K562 (cell line): ENCODE results near the gene GUCA2B.

Experiments
- CEBPB ChIP-seq: fragments of 450-650 bp; IDR thresholded peaks from 2 replicates; pipeline ENCODE4 v1.6.1; 2016; ENCODE audit warnings: missing genetic modification characterization, missing compliant biosample characterization
- CTCF ChIP-seq, 3 experiments: IDR thresholded peaks in 2 of 3; conservative IDR thresholded peaks in 1 of 3; 2 replicates each; pipeline ENCODE4 v1.5.1; 2011 to 2012; ENCODE audit warnings: low read length in 3 of 3, mild to moderate bottlenecking in 3 of 3, control low read depth in 2 of 3, improper control_type of control experiment in 1 of 3, inconsistent platforms in 1 of 3, low read depth in 1 of 3, mixed read lengths in 1 of 3, moderate library complexity in 1 of 3; ENCODE audit not compliant: insufficient read depth in 2 of 3
- HDAC8 ChIP-seq: fragments of 450-650 bp; IDR thresholded peaks from 2 replicates; pipeline ENCODE4 v1.6.1; 2016; ENCODE audit warnings: mild to moderate bottlenecking, missing genetic modification characterization, moderate library complexity, missing compliant biosample characterization
- MCM7 ChIP-seq, 2 experiments: fragments of 450-650 bp; IDR thresholded peaks; 2 replicates each; pipeline ENCODE4 v1.6.1; 2016 to 2018

GRCh38 chr1:42133390-42133789 is 19.8 kb upstream of the GUCA2B start:
- TF ChIP-seq CTCF (IDR thresholded peaks at IDR 0.05 in 2 of 3, conservative IDR thresholded peaks at IDR 0.05 in 1 of 3; ENCODE audit: insufficient read depth in 2 of 3, low read depth in 1 of 3, low read length in 3 of 3) (no peak), MCM7 (IDR thresholded peaks at IDR 0.05) (no peak), HDAC8 (tag) (no peak), CEBPB (tag) (no peak)
